Measurements from ENCODE around the gene HOXA13. TPM values are rescaled to one million over a fixed set of nuclear protein-coding genes. Genes with fewer than 3 reads are reported as not detected.

The HOXA13 gene
- total RNA-seq, 1 experiment from 2014 or later, result 1.3 TPM

DNA sequence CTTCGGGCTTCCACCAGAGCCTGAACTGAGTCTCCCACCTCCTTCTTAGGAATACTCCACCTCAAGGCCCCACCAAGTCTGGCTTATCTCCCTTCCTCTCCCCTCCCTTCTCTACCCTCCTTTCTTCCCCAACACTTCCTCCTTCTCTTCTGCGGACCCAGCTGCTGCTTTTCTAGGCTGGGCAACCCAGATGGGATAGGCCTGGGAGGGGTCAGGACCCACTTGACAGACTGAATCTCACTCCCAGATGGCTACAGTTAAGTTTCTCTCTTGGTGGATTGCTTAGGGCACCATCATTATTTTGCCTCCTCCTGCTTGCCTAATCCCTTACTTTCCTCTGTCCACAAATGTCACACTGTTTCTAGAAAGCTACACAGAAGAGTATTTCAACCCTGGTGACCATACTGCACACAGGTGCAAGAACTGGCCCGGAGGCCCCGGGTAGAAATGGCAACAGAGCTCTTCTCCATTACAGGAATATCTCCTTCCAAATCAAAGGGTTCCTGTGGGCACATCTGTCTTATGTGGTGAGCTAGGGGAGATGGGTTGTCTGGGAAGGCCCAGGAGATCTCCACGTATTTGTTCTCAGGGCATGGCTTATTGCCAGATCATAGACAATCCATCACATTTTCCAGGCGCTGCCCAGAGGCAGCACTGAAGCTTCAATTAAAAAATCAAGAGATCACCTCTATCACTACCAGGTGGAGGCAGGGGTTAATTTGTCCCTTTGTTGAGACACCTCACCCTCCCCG, 9.7 kb downstream of the HOXA13 start:
- no TSS peak for BruUV-seq (replicated peaks)
- H3K9me3 Mint-ChIP-seq (ENCODE audit: low read depth, unreplicated experiment), result no peaks in the 10 kb centered on the region
- no peaks in the 10 kb centered on the region for H3K4me1 Mint-ChIP-seq (ENCODE audit: low read depth, unreplicated experiment)
- no peak overlapping the region for H3K4me3 Mint-ChIP-seq (ENCODE audit: low read depth, unreplicated experiment)
- no peak overlapping the region for H3K27ac Mint-ChIP-seq (ENCODE audit: unreplicated experiment)
- DNase-seq, result no peak
- intact Hi-C loops (cut with micrococcal nuclease; ENCODE audit: unreplicated experiment), result no loop called here
- CTCF ChIA-PET, result interaction anchor here (0.5 to 1.5 kb wide), 3 partner anchors 10 to 1190 kb away, joined by 3 to 5 read pairs (median 4); partner anchors contain the start of gene HOXA13
- H3K36me3 Mint-ChIP-seq (ENCODE audit: insufficient read depth, unreplicated experiment), result peaks cover 10% of the 10 kb centered on the region
- TF ChIP-seq, protein P1, sequence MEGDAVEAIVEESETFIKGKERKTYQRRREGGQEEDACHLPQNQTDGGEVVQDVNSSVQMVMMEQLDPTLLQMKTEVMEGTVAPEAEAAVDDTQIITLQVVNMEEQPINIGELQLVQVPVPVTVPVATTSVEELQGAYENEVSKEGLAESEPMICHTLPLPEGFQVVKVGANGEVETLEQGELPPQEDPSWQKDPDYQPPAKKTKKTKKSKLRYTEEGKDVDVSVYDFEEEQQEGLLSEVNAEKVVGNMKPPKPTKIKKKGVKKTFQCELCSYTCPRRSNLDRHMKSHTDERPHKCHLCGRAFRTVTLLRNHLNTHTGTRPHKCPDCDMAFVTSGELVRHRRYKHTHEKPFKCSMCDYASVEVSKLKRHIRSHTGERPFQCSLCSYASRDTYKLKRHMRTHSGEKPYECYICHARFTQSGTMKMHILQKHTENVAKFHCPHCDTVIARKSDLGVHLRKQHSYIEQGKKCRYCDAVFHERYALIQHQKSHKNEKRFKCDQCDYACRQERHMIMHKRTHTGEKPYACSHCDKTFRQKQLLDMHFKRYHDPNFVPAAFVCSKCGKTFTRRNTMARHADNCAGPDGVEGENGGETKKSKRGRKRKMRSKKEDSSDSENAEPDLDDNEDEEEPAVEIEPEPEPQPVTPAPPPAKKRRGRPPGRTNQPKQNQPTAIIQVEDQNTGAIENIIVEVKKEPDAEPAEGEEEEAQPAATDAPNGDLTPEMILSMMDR (IDR thresholded peaks at IDR 0.05; ENCODE audit: unreplicated experiment), result no peak
- peaks cover 74% of the 10 kb centered on the region for H3K27me3 Mint-ChIP-seq (ENCODE audit: unreplicated experiment)

DNA sequence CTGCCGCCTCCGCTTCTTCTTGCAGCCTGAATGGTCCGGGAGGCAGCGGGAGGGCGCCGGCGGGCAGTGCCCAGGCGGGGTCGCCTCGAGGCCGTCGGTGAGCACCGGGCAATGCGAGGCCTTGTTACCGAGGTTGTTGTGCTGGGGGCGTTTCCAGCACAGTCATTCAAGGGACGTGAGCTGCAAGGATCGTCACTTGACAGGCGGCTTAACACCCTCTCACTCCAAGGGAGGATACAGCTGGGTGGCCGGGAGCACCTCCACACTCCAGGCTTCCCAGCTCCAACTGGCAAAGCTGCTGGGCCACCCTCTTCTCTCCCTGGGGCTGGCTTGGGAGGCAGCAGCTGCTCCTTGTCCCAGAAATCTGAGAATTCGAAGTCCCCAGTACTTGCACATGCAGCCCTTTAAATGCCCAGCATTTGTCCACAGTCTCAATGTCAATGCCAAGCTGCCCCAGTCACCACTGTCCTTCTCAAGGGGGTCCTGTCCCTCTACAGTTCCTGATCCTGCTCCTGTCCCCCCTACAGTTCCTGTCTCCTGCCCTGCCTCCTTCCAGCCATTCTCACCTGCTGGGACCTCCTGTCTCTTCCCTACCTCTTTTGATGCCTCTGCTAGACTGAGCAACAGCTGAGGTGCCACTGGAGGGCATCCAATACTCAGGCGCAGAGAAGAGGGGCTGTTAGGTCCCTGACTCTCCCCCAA, 10.4 kb downstream of the HOXA13 start:
- Mint-ChIP-seq H3K36me3 (ENCODE audit: insufficient read depth, unreplicated experiment) (peaks cover 17% of the 10 kb centered on the region), H3K27ac (ENCODE audit: unreplicated experiment) (no peak overlapping the region), H3K4me3 (ENCODE audit: low read depth, unreplicated experiment) (no peak overlapping the region), H3K27me3 (ENCODE audit: unreplicated experiment) (peaks cover 82% of the 10 kb centered on the region), H3K9me3 (ENCODE audit: low read depth, unreplicated experiment) (no peaks in the 10 kb centered on the region), H3K4me1 (ENCODE audit: low read depth, unreplicated experiment) (peaks cover 6% of the 10 kb centered on the region)
- CTCF ChIA-PET, result interaction anchor here (0.9 to 1.7 kb wide), 2 partner anchors 11 to 12 kb away, joined by 3 read pairs; partner anchors contain the start of gene HOXA13
- TF ChIP-seq, protein P1 (IDR thresholded peaks at IDR 0.05; ENCODE audit: unreplicated experiment), result no peak
- intact Hi-C loops (cut with micrococcal nuclease; ENCODE audit: unreplicated experiment), result no loop called here
- no peak for DNase-seq
- no TSS peak for BruUV-seq (replicated peaks)

DNA sequence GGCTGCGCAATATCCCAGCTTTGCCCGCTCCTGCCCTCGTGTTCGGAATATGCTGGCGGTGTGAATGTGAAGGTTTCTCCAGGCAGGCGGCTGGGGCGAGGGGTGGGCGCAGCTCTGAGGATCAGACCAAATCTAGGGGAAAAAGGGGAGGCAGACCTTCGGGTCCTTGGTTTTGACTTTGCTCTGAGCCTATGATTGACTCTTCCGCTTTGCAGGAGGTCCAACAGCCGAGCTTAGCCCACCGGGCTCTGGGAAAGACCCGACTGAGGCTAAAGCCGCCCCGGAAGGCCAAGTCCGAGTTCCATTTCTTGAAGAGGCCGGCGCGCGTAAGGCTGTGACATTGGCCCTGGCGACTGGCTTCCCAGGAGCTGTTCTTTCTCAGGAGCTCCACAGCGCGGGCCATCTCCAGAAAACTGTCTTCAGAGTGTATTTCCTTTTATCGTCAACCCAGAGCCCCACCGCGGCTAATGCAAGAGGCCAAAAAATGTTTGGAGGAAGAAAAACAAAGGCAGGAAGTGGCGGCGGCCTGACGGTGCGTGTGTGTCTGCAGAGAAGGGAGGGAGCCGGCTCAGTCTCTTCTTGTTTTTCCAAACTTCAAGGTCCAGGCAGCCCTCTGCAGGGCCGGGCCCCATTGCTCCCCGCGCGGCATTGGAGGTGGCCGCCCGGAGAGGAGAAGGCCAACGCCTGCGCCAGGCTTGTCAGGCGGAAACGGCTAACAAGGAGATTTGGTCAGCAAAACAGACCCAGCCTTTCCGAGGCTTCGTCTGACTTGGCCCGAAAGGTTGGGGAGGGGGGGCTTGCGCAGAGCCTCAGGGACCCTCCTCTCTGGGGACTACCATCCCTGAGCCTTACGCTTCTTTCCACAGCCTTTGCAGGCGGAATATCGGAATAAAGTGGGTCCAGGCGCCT, 11.3 kb downstream of the HOXA13 start:
- Mint-ChIP-seq H3K4me1 (ENCODE audit: low read depth, unreplicated experiment) (peaks cover 7% of the 10 kb centered on the region), H3K27ac (ENCODE audit: unreplicated experiment) (no peak overlapping the region), H3K36me3 (ENCODE audit: insufficient read depth, unreplicated experiment) (peaks cover 25% of the 10 kb centered on the region), H3K4me3 (ENCODE audit: low read depth, unreplicated experiment) (peak overlapping the region; percentile 76), H3K9me3 (ENCODE audit: low read depth, unreplicated experiment) (no peaks in the 10 kb centered on the region), H3K27me3 (ENCODE audit: unreplicated experiment) (peaks cover 85% of the 10 kb centered on the region)
- no peak for DNase-seq
- BruUV-seq (replicated peaks), result no TSS peak
- intact Hi-C loops (cut with micrococcal nuclease; ENCODE audit: unreplicated experiment), result no loop called here
- TF ChIP-seq, protein P1 (IDR thresholded peaks at IDR 0.05; ENCODE audit: unreplicated experiment), result no peak
- CTCF ChIA-PET, result interaction anchor here (1.7 kb wide), 1 partner anchor 12 kb away, joined by 3 read pairs; no protein-coding TSS in a partner anchor

All from Calu3 (cell line).